SK-N-MC (cell line): ENCODE results near the gene FAM234A.

Experiments
- EZH2 ChIP-seq: fragments of 200-600 bp; sonication (generic); IDR thresholded peaks from one replicate; pipeline ENCODE4 v1.6.1; 2017; ENCODE audit warnings: antibody characterized with exemption
- FOXP2 ChIP-seq: optimal IDR thresholded peaks from 2 replicates; pipeline ENCODE3; 2011; ENCODE audit warnings: mild to moderate bottlenecking, moderate library complexity; ENCODE audit not compliant: insufficient read depth; ENCODE audit errors: extremely low read length, control extremely low read depth
- POLR2AphosphoS5 ChIP-seq: IDR thresholded peaks from 2 replicates; pipeline ENCODE4 v1.6.1; 2012; ENCODE audit warnings: mild to moderate bottlenecking, low read depth, low read length, borderline replicate concordance

DNA sequence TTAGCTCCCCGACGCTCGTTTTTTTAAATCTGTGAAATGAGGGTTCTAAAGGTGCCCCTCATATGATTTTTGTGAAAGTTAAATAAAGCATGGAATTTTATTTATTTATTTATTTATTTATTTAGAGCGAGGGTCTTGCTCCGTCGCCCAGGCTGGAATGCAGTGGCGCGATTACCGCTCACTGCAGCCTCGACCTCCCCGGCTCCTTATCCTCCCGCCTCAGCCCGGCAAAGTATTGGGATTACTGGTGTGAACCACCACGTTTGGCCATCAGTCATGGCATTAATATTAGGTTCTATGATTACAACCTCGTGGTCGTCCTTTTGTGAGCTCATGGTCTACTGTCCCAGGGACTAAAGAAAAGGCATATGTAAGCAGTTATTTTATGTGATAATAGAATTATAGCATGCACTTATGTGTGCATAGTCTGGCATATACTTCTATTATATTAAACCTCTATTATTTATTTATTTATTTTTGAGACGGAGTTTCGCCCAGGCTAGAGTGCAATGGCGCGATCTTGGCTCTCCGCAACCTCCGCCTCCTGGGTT lies 4.8 kb upstream of the FAM234A start:
- TF ChIP-seq POLR2AphosphoS5 (no peak), EZH2 (no peak), FOXP2 (no peak)
